ENCODE data around the gene RAD51B.

Gene RAD51B

GRCh38 chr14:68632054-68632895 is 812.7 kb downstream of the RAD51B start:
- DNase-seq, result no peak

GRCh38 chr14:68633131-68633991 is 813.8 kb downstream of the RAD51B start:
- no peak for DNase-seq

GRCh38 chr14:68634332-68634731 is 814.8 kb downstream of the RAD51B start:
- DNase-seq, result no peak

GRCh38 chr14:68634874-68635595 is 815.5 kb downstream of the RAD51B start:
- DNase-seq, result no peak

- DNase-seq, result no peak
Measured at GRCh38 chr14:68636597-68636996, 817.0 kb downstream of the RAD51B start.

- DNase-seq, result no peak
Measured at GRCh38 chr14:68637106-68638021, 817.8 kb downstream of the RAD51B start.

GRCh38 chr14:68638141-68638999 is 818.8 kb downstream of the RAD51B start:
- no peak for DNase-seq

- no peak for DNase-seq
Measured at GRCh38 chr14:68639000-68639757, 819.6 kb downstream of the RAD51B start.

- DNase-seq, result no peak
Measured at GRCh38 chr14:68639758-68640574, 820.4 kb downstream of the RAD51B start.

GRCh38 chr14:68643673-68644072 is 824.1 kb downstream of the RAD51B start:
- no peak for DNase-seq

GRCh38 chr14:68644101-68644500 is 824.5 kb downstream of the RAD51B start:
- no peak for DNase-seq

- DNase-seq, result no peak
Measured at GRCh38 chr14:68645371-68645770, 825.8 kb downstream of the RAD51B start.

- DNase-seq, result no peak
Measured at GRCh38 chr14:68649476-68650189, 830.1 kb downstream of the RAD51B start.

- DNase-seq, result no peak
Measured at GRCh38 chr14:68650404-68650994, 830.9 kb downstream of the RAD51B start.

- DNase-seq, result no peak
Measured at GRCh38 chr14:68651075-68651474, 831.5 kb downstream of the RAD51B start.

GRCh38 chr14:68651652-68652432 is 832.3 kb downstream of the RAD51B start:
- DNase-seq, result no peak

GRCh38 chr14:68652433-68652690 is 832.8 kb downstream of the RAD51B start:
- no peak for DNase-seq

GRCh38 chr14:68653108-68653507 is 833.5 kb downstream of the RAD51B start:
- DNase-seq, result no peak
